WI38 (cell line): Measurements from ENCODE around the gene SLC13A2.
"Not testable (repeated sequence)": the region's sequence is repeated elsewhere in the genome, so short reads cannot be mapped to it uniquely, and the experiment has no call there.

Experiments used
- H3K4me3 ChIP-seq: 2 replicates; pipeline ENCODE4 v1.5.1; 2011; ENCODE audit warnings: low read depth, mild to moderate bottlenecking, control low read depth, low read length
- TF ChIP-seq, protein P1 (sequence below): IDR thresholded peaks from 2 replicates; pipeline ENCODE4 v1.5.1; 2012; ENCODE audit warnings: low read depth, mild to moderate bottlenecking, control low read depth, low read length

The SLC13A2 gene

DNA sequence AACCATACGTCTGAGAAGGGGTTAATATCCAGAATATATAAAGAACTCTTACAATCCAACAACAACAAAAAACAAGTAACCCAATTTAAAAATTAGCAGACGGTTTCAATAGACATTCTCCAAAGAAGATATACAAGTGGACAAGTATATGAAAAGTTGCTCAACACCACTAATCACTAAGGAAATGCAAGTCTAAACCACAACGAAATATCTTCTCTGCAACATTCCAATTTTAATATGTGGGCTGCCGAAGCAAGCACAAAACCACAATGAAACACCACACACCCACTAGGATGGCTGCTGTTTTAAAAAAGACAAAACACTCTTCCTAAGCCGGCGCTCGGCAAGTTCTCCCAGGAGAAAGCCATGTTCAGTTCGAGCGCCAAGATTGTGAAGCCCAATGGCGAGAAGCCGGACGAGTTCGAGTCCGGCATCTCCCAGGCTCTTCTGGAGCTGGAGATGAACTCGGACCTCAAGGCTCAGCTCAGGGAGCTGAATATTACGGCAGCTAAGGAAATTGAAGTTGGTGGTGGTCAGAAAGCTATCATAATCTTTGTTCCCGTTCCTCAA is 5.9 kb upstream of the SLC13A2 start:
- no peak overlapping the region for H3K4me3 ChIP-seq
- TF ChIP-seq, protein P1, sequence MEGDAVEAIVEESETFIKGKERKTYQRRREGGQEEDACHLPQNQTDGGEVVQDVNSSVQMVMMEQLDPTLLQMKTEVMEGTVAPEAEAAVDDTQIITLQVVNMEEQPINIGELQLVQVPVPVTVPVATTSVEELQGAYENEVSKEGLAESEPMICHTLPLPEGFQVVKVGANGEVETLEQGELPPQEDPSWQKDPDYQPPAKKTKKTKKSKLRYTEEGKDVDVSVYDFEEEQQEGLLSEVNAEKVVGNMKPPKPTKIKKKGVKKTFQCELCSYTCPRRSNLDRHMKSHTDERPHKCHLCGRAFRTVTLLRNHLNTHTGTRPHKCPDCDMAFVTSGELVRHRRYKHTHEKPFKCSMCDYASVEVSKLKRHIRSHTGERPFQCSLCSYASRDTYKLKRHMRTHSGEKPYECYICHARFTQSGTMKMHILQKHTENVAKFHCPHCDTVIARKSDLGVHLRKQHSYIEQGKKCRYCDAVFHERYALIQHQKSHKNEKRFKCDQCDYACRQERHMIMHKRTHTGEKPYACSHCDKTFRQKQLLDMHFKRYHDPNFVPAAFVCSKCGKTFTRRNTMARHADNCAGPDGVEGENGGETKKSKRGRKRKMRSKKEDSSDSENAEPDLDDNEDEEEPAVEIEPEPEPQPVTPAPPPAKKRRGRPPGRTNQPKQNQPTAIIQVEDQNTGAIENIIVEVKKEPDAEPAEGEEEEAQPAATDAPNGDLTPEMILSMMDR = no peak

- H3K4me3 ChIP-seq = not testable (repeated sequence)
These were observed 5.3 kb upstream of the SLC13A2 start for GRCh38 chr17:28468033-28468735.

DNA sequence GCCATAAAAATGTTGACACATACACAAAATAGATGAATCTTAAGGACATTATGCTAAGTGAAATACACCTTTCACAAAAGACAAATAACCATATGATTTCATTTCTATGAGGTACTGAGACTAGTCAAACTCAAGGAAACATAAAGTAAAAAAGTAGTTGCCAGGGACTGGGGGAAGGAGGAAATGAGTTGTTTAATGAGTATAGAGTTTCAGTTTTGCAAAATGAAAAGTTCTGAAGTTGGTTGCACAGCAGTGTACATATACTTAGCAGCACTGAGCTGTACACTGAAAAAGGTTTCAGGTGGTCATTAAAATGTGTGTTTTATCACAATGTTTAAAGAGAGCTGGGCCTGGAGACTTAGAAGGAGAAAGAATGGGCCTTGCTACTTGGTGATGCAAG is 4.7 kb upstream of the SLC13A2 start:
- TF ChIP-seq, protein P1 = no peak
- no peak overlapping the region for H3K4me3 ChIP-seq

DNA sequence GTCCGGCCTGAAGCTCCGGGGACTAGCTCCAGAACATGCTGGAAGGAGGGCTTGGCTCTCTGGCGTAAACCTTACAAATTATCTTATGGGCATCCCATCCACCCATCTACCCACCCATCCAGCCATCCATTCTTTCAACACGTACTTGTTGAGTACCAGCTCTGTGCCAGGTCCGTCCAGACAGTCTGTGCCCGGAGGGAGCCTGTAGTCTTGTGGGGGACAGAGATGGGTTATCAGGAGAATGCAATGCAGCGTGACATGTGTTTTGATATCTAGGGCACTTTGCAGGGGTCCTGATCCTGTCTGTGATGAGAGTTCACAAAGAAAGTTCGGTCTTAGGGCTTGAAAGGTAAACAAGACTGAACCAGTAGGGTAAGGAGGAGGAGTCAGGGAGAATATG is 4.1 kb upstream of the SLC13A2 start:
- TF ChIP-seq, protein P1 = no peak
- no peak overlapping the region for H3K4me3 ChIP-seq

GRCh38 chr17:28470266-28470913 is 3.1 kb upstream of the SLC13A2 start:
- TF ChIP-seq, protein P1 = no peak
- no peak overlapping the region for H3K4me3 ChIP-seq

GRCh38 chr17:28470914-28471366 is 2.5 kb upstream of the SLC13A2 start:
- TF ChIP-seq, protein P1 = no peak
- no peak overlapping the region for H3K4me3 ChIP-seq

- TF ChIP-seq, protein P1 = no peak
- H3K4me3 ChIP-seq = no peak overlapping the region
These were observed 1.7 kb upstream of the SLC13A2 start for GRCh38 chr17:28471531-28472342.
